NCI-H1694 treated with DMSO at 0.1 percent for 48 hours (cell line): ENCODE data around the gene THSD4.

ENCODE experiments used
- DNase-seq: peaks from one replicate; lab custom pipeline; 2025; lab: John Stamatoyannopoulos, UW

The THSD4 gene

DNA sequence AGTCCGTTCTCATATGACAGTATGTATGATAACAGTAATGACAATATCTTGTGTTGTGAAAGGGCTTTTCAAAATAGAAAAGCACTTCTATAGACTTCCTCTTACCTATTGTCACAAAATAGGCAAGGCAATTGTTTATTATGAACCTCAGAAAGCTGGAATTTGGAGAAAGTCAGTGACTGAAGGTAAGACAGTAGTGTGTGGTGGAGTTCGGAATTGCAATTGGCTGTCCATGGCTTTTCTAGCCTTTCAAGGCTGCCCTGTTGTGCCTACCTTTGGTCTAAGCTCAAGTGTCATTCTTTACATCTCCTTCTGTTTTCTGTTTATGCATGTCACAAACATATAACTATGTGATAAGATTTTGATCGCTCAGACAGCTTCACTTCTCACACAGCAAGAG is 475.8 kb downstream of the THSD4 start:
- DNase-seq: no peak

DNA sequence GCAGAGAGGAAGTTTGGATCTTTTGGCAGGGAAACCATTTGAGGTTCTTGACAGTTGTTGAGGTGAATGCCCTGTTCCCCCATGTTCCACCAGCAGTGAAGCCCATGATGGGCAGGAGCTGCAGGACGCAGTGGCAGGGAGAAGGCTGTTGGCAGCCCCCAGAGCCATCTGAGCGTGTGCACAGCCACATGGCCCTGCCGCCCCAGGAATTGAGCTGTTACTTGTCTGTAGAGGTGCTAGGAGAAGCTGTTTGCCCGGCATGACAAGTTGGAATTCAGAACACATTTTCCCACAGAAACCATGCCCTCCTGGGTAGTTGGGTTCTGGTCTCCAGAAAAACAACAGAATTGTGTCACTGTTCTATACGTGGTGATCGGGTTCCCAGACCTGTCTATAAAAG is 476.9 kb downstream of the THSD4 start:
- no peak for DNase-seq

DNA sequence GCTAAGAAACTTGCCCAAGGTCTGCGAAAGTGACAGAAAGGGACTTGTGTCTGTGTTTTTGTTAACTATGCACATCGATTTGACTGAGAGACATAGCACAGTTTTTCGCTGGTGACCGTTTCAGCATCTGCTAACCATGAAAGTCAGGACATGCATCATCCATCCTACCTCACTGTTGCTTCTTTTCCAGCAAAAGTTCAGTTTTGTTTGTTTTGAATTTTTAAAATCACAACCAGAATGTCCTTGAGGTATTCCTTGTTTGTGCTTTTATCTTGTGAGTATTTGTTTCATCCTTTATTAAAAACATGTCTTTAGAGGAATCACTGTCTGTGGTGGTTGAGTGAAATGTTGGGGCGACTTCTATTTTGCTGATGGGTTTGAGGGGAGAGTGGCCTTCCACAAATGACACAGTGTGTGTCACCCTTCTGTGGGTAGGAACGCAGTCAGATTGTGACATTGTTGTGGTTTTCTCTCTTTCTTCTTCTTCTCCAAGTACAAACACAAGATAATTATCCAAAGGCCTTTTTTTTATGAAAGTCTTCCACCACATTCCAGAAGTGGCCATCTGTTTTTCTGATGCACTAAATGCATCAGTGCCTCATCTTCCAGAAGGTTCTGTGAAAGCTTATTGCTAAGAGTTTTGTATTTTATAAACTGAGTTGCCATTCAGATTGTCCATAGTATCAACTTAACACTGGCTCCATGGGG is 480.7 kb downstream of the THSD4 start:
- DNase-seq: no peak

DNA sequence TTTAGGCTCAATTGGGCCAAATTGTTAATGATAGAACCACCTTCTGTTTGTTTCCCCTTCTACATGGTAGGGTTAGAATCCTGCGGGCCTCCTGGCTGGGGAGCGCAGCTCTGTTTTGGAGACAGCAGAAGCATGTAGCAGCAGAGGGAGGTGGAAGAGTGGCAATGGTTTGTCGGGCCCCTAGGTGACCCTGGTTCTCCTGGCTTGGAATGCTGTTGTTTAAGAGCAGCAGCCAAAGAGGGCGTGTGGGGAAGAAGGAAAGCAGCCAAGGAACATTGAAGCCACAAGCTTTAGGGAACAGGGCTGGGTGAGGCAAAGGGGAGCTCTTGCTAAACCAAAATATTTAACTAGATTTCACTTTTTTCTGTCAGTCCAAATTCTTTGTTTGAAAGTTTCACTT is 481.4 kb downstream of the THSD4 start:
- DNase-seq: no peak

DNA sequence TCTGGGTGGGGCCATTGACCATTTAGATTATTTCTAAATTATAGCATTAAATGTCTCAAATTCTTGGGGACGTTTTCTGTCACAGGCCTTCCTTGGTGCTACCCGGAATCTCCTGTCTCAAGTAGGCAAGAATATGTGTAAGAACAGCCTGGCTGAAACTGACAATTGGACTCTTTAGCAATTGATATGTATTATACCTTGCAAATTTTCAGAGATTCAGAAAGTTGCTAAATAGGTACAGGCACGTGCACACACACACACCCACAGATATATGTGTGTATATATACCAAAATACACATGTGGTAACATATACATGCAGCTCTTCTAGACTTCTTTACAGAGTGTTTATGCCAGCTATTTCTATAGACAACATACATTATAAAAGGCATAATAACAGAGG is 481.9 kb downstream of the THSD4 start:
- no peak for DNase-seq

DNA sequence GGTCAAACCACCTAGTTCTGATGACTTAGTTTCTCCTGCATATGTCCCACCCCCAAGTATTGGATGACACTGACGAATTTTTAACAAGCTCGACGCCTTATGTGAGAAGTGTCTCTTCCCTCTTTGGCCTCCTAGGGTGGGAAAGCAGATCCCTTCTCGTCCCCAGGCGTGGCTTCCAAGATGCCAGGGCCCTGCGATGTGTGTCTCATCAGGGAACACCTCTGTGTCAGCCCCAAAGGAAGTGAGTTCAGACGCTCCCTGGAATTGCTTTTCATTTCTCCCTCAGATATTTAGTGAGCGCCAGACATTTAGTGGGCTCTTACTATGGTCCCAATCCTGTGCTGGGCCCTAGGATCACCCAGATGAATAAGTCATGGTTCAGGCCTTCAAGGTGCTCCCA is 482.4 kb downstream of the THSD4 start:
- no peak for DNase-seq

DNA sequence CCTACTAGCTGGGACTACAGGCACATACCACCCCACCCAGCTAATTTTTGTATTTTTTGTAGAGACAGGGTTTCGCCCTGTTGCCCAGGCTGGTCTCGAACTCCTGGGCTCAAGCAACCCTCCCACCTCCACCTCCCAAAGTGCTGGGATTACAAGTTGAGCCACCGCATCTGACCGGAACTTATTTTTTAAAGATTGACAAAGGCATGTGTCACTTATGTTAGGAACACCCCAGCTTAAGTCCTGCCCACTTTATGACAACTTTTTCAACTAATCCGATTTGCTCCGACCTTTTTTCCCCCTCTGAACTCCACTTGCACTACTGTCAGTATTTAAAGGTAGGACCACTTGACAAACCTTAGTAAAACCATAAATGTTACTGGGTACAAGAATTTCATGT is 483.5 kb downstream of the THSD4 start:
- DNase-seq: no peak

DNA sequence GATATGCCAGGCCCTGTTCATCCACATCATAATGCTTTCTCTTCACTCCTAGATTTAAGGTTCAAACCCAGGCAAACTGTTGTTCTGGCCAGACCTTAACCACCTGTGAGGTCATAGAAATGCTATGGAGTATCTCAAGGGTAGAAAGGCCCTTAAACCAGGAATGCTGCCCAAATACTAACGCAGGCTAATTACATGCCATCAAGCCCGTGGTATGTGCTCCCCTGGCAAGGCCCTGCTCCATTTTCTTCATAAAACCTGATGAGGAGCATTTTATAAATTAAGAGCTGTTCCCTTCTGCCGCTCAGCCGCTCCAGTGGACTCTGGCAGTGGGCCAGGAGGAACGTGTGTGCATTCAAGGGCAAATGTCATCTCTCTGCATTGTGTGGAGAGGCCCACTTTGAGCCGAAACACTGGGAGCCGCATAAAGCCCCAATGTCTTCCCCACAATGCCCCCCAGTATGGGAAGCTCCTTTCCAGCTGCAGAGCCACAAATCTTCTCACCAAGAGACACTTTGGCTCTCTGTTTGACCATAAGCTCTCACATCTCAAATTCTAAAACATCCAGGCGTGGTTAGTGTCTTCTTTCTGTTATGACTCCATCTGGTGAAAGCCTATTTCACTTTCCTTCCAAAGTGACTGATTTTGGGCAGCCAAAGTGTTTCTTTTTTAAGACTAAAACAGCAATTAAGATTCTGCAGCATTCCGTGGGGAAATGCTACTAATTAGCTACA is 484.3 kb downstream of the THSD4 start:
- no peak for DNase-seq

DNA sequence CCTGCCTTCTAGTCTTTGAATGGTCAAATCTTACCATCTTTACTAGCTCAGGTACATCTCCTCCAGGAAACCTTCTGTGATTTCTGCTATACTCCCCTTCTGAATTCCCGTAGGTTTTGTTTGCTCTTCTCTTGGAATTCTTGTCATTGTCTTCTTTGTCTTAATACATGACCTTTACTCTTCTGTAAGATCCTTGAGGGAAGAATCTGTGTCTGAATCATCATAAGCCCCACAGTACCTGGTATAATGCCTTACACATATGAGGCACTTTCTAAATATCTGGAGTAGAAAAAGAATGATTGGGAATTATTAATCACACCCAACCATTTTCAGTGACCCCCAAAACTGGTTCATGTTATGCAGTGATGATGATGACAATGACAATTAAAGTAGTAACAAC is 485.0 kb downstream of the THSD4 start:
- no peak for DNase-seq

DNA sequence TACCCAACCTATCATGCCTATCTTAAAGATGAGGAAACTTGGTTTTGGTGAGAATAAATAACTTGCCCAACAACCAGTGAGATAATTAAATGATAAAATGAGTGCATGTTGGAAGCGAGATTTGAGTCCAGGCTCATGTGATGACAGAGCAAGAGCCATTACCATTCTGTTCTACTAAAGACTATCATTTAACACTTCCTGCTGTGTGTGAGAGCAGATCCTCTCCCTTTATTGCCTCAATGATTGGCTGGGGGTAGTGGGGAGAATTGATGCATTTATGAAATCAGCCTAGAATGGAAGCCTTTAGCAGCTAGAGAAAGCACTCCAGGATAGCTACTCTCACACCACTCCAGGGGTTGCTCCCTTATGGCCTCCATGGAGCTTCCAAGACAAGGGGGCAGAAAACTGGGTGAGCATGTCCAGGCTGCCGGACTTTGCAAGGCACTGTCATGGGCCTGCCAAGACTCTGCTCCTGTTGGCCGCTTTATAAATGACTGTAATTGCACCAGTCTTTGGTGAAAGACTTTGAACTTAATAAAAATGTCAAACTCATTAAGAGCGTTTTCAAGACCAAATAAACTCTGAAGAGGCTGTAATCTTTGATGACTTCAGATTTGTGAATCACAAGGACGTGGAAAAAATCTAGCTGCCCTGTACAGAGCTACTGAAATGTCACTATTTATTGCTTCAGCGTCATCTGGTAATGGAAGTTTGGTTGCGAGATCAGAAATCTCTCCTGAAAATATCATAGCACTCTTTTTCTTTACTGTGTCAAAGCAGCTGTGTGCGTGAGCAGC is 486.0 kb downstream of the THSD4 start:
- no peak for DNase-seq

DNA sequence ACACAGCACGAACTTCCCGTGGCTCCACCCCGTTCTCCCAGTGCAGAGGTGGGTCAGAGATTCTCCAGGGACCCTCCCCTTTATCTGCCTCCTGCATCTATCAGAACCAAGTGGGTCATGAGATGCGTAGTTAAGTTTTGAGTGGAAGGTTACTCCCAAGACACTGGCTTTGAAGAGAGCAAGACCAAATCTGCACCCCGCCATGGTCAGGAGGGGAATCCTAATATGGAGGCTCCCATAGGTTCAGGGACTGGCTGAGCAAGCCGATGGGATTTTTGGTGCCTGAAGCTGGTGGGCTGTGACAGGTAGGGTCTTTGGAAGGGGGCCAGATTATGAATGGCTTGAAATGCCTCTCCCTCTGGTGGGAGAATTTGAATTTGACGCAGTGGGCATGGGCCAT is 488.1 kb downstream of the THSD4 start:
- no peak for DNase-seq

DNA sequence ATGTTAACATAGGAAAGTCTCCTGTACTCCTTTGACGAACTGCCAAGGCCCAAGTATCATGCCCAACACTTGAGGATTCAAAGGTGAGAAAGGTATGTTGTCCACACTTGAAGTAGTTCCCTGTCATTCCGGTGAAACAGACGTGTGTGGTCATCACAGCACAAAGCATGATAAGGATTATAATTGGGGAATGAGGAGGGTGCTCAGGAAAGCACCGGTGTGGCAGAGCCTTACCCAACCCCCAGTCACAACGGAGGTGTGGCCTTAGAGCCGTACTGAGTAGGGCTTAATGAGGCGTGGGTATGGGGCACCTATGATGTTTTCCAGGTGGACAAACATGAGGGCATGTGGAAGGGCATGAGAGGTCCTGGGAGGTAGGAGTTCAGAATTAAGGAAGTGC is 492.1 kb downstream of the THSD4 start:
- no peak for DNase-seq

DNA sequence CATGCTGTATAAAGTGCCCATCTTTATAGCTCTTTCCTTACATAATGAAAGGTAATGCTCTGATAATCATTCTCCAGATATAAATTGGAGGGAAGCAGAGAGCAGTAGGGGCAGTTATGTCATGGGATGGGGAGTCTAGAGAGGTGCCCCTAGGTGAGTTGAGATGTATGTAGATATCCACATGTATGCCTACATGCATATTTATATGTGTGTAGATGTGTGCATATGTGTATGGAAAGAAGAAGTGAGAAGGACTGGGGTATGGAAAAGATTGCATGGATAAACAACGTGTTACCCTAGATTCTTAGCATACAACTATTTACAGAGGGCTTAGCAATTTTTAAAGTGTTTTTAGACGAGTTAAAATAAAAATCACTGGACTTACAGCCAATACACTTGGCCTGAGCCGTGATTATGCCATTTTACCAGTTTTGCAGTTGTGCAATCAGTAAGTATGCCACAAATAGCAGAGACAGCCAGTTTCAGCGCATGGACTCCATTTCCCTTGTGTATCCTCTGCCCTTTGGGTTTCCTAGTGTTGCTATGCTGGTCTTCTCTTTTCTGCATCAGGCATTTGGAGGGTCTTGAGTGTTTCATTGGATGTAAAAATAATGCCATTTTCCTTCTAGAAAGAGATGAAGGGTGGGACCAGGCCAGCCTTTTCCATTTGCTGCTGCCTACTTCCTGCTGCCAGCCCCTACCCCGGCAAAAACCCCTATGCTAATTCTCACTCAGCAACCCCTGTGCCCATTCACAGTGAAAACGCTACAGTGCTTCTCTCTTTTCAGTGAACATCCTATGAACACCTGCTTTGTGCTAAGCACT is 495.7 kb downstream of the THSD4 start:
- no peak for DNase-seq

DNA sequence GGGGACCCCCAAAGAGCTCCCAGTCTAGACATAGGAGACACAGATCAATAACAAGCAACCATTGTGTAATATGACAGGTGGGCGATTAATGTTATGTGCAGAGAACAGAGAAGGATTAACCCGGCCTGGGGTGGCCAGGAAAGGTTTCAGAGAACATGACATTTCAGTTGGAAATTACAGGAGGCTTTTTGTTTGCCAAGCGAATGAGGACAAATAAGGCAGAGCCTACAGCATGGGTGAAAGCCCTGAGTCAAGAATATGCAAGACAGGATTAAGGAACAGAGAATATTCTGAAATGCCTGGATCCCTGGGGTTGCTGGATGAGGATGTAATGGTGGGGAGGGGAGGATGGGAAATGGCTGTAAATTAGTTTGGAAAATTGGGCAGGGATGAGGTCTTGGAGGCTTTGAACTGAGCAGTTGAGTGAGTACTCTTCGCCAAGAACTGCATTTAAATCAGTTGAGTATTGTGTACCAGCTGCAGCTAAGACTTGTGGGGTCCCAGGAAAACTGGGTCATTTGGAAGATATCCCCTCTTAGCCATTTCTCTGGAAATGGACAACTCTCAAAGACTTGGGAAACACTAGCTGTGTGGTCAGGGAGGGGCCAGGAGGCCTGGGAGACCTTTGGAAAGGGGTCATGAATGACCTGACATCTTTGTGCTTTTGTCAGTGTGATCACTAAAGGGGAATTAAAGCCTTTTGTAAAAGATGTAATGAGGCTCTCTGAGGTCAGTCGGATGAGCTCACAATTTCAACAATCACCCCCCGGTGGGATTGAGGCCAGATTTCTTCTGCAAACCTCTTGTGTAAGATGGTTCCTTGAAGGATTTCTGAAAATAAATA is 496.5 kb downstream of the THSD4 start:
- no peak for DNase-seq

DNA sequence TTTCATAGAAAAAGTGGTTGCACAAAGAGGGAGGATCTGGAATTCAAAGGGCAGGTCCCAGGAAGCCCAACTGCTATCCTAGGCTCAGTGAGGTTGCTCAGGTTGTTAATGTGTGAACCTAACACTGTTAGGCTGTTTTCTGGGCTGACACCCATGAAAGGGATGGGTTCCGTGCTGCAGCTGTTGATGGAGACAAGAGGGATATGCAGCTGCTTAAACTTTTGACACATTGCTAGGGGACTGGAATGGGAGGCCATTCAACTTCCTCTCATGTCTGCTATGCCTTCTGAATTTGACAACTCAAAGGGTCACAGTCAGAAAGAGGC is 497.1 kb downstream of the THSD4 start:
- no peak for DNase-seq

DNA sequence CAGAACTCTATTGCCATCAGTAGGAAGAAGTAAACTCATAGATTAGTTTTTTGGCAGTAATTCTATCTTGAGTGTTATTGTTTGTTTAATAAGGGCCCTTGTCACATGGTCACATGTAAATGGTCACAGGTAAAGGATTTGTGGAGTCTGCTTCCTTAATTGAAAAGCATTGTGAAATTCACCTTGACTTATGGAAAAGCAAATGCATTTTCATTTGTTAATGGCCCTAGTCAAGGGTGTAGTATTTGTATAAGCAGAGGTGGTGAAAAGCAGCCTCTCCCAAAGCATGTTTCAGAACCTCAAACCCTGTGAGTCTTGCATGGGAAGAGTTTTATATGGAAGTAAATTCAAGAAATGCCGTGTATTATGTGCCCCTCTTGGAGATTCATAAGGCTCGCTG is 497.6 kb downstream of the THSD4 start:
- DNase-seq: no peak

DNA sequence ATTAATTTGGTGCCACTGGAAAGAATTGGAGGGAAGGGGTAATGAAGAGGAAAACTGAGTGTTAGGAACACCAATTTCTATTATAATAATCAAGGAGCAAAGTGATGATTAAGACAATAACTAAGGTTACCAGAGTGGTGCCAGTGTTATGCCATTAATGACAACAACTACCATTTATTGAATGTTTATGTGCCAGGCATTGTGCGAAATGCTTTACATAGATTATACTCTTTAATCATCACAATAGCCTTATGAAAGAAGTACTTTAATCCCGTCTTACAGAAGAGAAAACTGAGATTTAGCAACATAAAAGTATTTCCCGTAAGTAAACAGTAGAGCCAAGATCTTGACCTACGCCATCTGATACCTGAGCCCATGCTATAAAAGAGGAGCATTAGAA is 507.8 kb downstream of the THSD4 start:
- no peak for DNase-seq

DNA sequence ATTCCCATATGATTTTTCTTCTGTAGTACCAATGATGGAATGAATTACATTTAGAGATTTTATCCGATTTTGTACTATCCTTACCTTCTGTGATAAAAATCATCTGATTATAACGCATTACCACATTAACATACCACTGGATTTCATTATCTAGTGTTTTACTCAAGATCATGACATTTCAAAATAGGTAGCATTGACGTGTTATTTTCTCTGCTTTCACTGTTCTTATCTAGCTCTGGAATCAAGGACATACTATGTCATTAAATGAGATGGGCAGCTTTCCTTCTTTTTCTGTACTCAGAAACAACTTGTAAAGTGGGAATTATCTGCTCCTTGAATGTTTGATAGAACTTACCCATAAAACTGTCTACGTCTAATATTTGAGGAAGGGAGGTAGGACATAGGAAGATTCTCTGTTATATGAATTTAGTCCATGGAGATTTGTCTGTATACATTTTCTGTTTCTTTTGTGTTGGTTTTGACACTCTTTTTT is 511.4 kb downstream of the THSD4 start:
- no peak for DNase-seq

DNA sequence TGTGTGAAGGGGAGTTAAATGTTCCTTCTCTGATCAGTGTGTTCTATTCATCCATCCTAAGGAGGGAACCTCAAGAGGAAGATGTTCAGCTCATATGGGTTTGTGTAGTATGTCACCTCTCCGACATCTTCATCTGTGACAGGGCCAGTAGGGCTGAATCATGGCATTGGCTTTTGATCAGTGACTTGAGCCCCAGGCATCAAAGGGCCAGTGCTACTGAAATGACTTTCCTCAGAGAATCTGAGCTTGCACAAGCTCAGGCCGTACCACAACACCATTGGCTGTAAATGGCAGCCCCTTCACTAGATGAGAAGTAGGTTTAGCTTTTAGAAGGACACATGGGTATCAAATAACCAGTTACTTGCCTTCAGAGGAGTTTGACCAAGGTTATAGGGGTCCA is 511.9 kb downstream of the THSD4 start:
- no peak for DNase-seq

DNA sequence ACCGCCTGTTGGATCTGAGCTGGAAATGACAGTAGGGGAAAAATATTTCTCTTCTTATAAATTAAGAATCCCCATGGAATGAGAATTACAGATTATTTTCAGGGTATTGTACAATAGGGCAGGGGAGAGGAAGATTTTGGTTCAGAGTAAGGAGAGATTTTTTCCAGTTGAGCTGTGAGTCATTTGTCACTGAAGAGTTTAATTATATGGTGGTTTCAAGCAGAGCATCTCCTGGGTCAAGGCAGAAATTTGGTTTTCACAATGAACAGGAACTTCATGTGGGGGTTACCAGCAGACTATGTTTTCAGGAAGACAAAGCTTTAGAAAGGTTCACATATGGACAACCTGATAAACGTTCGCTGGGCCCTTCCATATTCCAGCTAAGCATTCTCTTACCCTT is 512.3 kb downstream of the THSD4 start:
- no peak for DNase-seq
